Activated T-cell treated with anti-CD3 and anti-CD28 coated beads, Interleukin-2, amount 50 U/mL, for 24 hours (primary cell): ENCODE results near the gene PSMB9.

ENCODE experiments used
- DNase-seq: peaks from one replicate; pipeline ENCODE4 v3.0.0-alpha.2; 2020
- H3K27ac Mint-ChIP-seq: 2 replicates; pipeline ENCODE4 v1.8.0; 2020; ENCODE audit warnings: mild to moderate bottlenecking, mixed read lengths
- H3K27me3 Mint-ChIP-seq: 2 replicates; pipeline ENCODE4 v1.8.0; 2020; ENCODE audit warnings: mixed read lengths
- H3K36me3 Mint-ChIP-seq: 2 replicates; pipeline ENCODE4 v1.8.0; 2020; ENCODE audit warnings: low read depth, mixed read lengths
- H3K4me1 Mint-ChIP-seq: 2 replicates; pipeline ENCODE4 v1.8.0; 2020; ENCODE audit warnings: low read depth, mixed read lengths
- H3K4me3 Mint-ChIP-seq: 2 replicates; pipeline ENCODE4 v1.8.0; 2020; ENCODE audit warnings: mild to moderate bottlenecking, moderate library complexity, mixed read lengths
- H3K9me3 Mint-ChIP-seq: 2 replicates; pipeline ENCODE4 v1.8.0; 2020; ENCODE audit warnings: mixed read lengths

Gene PSMB9

GRCh38 chr6:32889533-32889932, 35.5 kb downstream of the PSMB9 start:
- no peak for DNase-seq
- Mint-ChIP-seq H3K27ac (no peak overlapping the region), H3K4me3 (no peak overlapping the region), H3K9me3 (no peaks in the 10 kb centered on the region), H3K27me3 (no peaks in the 10 kb centered on the region), H3K4me1 (peaks cover 5% of the 10 kb centered on the region), H3K36me3 (peaks cover 3% of the 10 kb centered on the region)

GRCh38 chr6:32890831-32891230, 36.8 kb downstream of the PSMB9 start:
- no peak for DNase-seq
- peaks cover 12% of the 10 kb centered on the region for H3K4me1 Mint-ChIP-seq
- no peaks in the 10 kb centered on the region for H3K9me3 Mint-ChIP-seq
- no peak overlapping the region for H3K4me3 Mint-ChIP-seq
- peaks cover 15% of the 10 kb centered on the region for H3K36me3 Mint-ChIP-seq
- H3K27ac Mint-ChIP-seq: no peak overlapping the region
- no peaks in the 10 kb centered on the region for H3K27me3 Mint-ChIP-seq

DNA sequence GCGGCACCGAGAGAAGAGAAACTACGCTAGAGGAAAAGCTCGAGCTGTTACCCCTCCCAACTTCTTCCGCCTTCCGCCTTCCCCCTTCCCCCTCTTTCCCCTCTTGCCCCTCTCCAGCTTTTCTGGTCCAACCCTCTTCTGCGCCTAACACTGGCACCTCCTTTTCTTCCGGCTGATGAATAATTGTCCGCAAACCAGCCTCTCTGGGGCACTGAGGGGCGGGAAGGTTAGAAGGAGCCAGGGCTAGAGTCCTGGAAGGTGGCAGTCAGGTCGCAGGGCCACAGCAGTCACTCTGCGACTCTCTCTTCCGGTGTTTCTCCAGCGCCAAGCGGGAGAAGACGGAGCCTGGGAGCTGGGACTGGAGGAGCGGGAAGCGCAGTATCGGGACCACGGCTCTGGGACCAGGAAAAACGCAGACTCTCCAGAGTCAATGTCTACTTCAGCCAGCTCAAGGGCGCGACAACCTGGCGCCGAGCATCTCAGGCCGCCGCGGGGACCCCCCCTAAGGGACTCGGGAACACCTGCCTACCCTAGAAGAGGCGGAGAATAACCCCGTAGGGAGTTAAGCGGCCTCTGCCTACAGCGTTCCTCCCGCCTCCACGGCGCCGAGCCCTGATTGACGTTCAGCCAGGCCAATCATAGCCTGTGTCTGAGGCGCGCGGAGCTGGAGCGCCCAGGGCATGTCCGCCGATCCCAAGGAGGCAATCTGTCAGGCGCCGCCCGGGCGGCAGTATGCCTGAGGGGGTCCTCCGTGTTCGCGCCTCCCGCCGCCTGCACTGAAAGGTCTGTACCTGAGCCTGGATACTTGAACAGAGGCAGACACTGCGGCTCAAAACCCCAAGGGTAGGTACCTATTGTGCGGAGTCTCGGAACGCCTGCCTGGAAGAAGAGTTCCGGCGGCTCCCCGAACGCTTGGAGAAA, 40.4 kb downstream of the PSMB9 start:
- Mint-ChIP-seq H3K9me3 (no peaks in the 10 kb centered on the region), H3K4me3 (peak overlapping the region; percentile 97), H3K36me3 (peaks cover 31% of the 10 kb centered on the region), H3K27ac (peak overlapping the region; percentile 98), H3K4me1 (peaks cover 33% of the 10 kb centered on the region), H3K27me3 (no peaks in the 10 kb centered on the region)
- peak; percentile 99 for DNase-seq

- H3K9me3 Mint-ChIP-seq: no peaks in the 10 kb centered on the region
- DNase-seq: no peak
- H3K27ac Mint-ChIP-seq: peak overlapping the region; percentile 98
- H3K36me3 Mint-ChIP-seq: peaks cover 31% of the 10 kb centered on the region
- H3K27me3 Mint-ChIP-seq: no peaks in the 10 kb centered on the region
- H3K4me3 Mint-ChIP-seq: peak overlapping the region; percentile 97
- H3K4me1 Mint-ChIP-seq: peaks cover 33% of the 10 kb centered on the region
These were observed 41.0 kb downstream of the PSMB9 start for GRCh38 chr6:32895006-32895345.

- DNase-seq: no peak
These were observed 50.0 kb downstream of the PSMB9 start for GRCh38 chr6:32903952-32904351.

GRCh38 chr6:32905078-32905477, 51.1 kb downstream of the PSMB9 start:
- Mint-ChIP-seq H3K36me3 (peaks cover 17% of the 10 kb centered on the region), H3K27me3 (no peaks in the 10 kb centered on the region), H3K27ac (no peak overlapping the region), H3K4me3 (no peak overlapping the region), H3K4me1 (no peaks in the 10 kb centered on the region), H3K9me3 (no peaks in the 10 kb centered on the region)
- no peak for DNase-seq

More at GRCh38 chr6:32903952-32904351, 50.0 kb downstream of the PSMB9 start:
- H3K9me3 Mint-ChIP-seq: no peaks in the 10 kb centered on the region
- H3K27me3 Mint-ChIP-seq: no peaks in the 10 kb centered on the region
- H3K4me3 Mint-ChIP-seq: no peak overlapping the region
- H3K4me1 Mint-ChIP-seq: no peaks in the 10 kb centered on the region
- H3K27ac Mint-ChIP-seq: no peak overlapping the region
- peaks cover 17% of the 10 kb centered on the region for H3K36me3 Mint-ChIP-seq

DNA sequence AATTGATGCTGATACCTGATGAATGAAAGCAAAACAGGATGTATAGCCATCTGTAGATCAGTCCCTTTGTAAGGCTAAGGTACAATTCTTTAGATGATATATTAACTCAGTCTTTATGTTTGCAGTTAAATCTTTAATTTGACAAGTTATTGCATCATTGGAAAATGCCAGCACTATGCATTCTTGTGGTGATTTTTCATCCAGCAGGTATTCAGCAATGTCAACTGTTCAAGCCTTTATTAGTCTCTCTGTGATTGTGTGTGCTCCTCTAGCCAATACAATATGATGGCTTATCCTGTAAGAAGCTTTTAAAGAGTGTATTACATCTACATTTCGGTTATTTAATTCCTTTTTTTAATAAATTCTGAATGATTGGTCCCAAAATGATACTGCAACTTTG, 52.5 kb downstream of the PSMB9 start:
- DNase-seq: no peak
- Mint-ChIP-seq H3K4me1 (no peaks in the 10 kb centered on the region), H3K36me3 (peaks cover 6% of the 10 kb centered on the region), H3K9me3 (no peaks in the 10 kb centered on the region), H3K27ac (no peak overlapping the region), H3K4me3 (no peak overlapping the region), H3K27me3 (peaks cover 2% of the 10 kb centered on the region)

DNA sequence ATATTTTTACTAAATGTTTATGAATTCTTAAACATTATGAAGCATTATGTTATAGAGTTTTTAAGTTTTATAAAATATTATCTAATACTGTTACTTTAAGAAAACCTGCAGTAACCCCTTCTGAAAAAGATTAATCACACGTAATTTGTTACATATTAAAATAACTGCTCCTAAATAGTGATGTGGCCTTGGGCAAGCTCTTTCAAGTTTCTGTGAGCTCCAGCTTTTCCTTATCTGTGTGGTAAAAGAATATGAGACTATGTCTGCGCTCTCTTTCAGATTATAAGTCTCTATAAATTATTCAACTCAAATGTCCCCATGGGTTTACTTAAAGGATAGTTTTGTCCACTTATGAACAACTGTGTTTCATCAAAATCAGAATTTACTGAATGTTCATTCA, 54.9 kb downstream of the PSMB9 start:
- no peak for DNase-seq
- peaks cover 4% of the 10 kb centered on the region for H3K27me3 Mint-ChIP-seq
- no peaks in the 10 kb centered on the region for H3K9me3 Mint-ChIP-seq
- no peak overlapping the region for H3K27ac Mint-ChIP-seq
- no peak overlapping the region for H3K4me3 Mint-ChIP-seq
- no peaks in the 10 kb centered on the region for H3K36me3 Mint-ChIP-seq
- no peaks in the 10 kb centered on the region for H3K4me1 Mint-ChIP-seq
